PC-3 (cell line): ENCODE data around the gene ARHGAP9. TPM values are rescaled to one million over a fixed set of nuclear protein-coding genes. Genes with fewer than 3 reads are reported as not detected.
A peak's percentile ranks its signal among the peaks of the same experiment; 100 is the strongest.

Source experiments
- ATAC-seq: fragments of 200-7000 bp; cut with Tn5 transposase; 2 replicates; pipeline ENCODE4 v1.9.1; 2020; ENCODE audit warnings: mild to moderate bottlenecking, moderate library complexity
- BruUV-seq: library from RNA; stranded (reverse); fragments of 400-500 nt; replicated peaks from 2 replicates; lab custom pipeline; 2021; lab: Mats Ljungman, UMichigan
- CTCF ChIA-PET: fragments of 300-600 bp; sonication (Branson Sonifier 250); formaldehyde crosslinking; loops from one replicate; lab custom pipeline; 2022; ENCODE audit warnings: antibody characterized with exemption; lab: Charles Lee
- POLR2A ChIA-PET: fragments of 300-600 bp; sonication (Branson Sonifier 250); formaldehyde crosslinking; loops from one replicate; lab custom pipeline; 2022; ENCODE audit warnings: antibody characterized with exemption; ENCODE audit not compliant: unreplicated experiment; lab: Charles Lee
- DNase-seq: peaks from one replicate; pipeline ENCODE4 v3.0.0-alpha.2; 2015
- H2AFZ ChIP-seq: fragments of 300-600 bp; sonication (generic); 2 replicates; pipeline ENCODE4 v1.6.0; 2016; ENCODE audit warnings: antibody characterized with exemption, low read length
- H3F3A ChIP-seq: fragments of 300-600 bp; sonication (generic); one replicate; pipeline ENCODE4 v1.6.0; 2017; ENCODE audit warnings: antibody characterized with exemption, low read length, control low read depth, mild to moderate bottlenecking; ENCODE audit not compliant: unreplicated experiment
- H3K27ac ChIP-seq: fragments of 300-600 bp; sonication (generic); 2 replicates; pipeline ENCODE4 v1.5.1; 2016; ENCODE audit warnings: mild to moderate bottlenecking, low read length
- H3K27me3 ChIP-seq: fragments of 300-600 bp; sonication (generic); 2 replicates; pipeline ENCODE4 v1.6.1; 2016; ENCODE audit warnings: low read length, mixed read lengths
- H3K36me3 ChIP-seq: fragments of 300-600 bp; sonication (generic); 2 replicates; pipeline ENCODE4 v1.6.1; 2016; ENCODE audit warnings: low read depth, mixed run types, low read length, mixed read lengths
- H3K4me1 ChIP-seq: fragments of 300-600 bp; sonication (generic); 2 replicates; pipeline ENCODE4 v1.5.1; 2016; ENCODE audit warnings: low read length; ENCODE audit not compliant: insufficient read depth
- H3K4me2 ChIP-seq: fragments of 300-600 bp; sonication (generic); 2 replicates; pipeline ENCODE4 v1.6.0; 2016; ENCODE audit warnings: low read length
- H3K4me3 ChIP-seq: fragments of 300-600 bp; sonication (generic); 2 replicates; pipeline ENCODE4 v1.5.1; 2016; ENCODE audit warnings: mild to moderate bottlenecking, low read length, mixed read lengths
- H3K79me2 ChIP-seq: fragments of 300-600 bp; sonication (generic); 2 replicates; pipeline ENCODE4 v1.6.1; 2017; ENCODE audit warnings: low read length, mixed read lengths
- H3K9ac ChIP-seq: fragments of 300-600 bp; sonication (generic); 2 replicates; pipeline ENCODE4 v1.6.0; 2016; ENCODE audit warnings: mild to moderate bottlenecking, low read length
- H3K9me2 ChIP-seq: fragments of 300-600 bp; sonication (generic); replicated peaks from 2 replicates; pipeline ENCODE4 v1.6.1; 2016; ENCODE audit warnings: mixed run types, low read length, mixed read lengths
- H3K9me3 ChIP-seq: fragments of 300-600 bp; sonication (generic); 2 replicates; pipeline ENCODE4 v1.6.1; 2016; ENCODE audit warnings: low read length, mixed read lengths
- H4K20me1 ChIP-seq: fragments of 300-600 bp; sonication (generic); 2 replicates; pipeline ENCODE4 v1.6.1; 2016; ENCODE audit warnings: low read length, mixed read lengths
- EZH2 ChIP-seq: fragments of 300-600 bp; sonication (generic); IDR thresholded peaks from one replicate; pipeline ENCODE4 v1.6.1; 2017; ENCODE audit warnings: antibody characterized with exemption, mild to moderate bottlenecking, low read length; ENCODE audit not compliant: unreplicated experiment
- EZH2phosphoT487 ChIP-seq: fragments of 300-600 bp; sonication (generic); IDR thresholded peaks from 2 replicates; pipeline ENCODE4 v1.6.1; 2018; ENCODE audit warnings: mild to moderate bottlenecking, antibody characterized with exemption, low read length, borderline replicate concordance
- intact Hi-C: fragments of 100-400 bp; cut with micrococcal nuclease; formaldehyde crosslinking; loops from 2 replicates; pipeline ENCODE4 v1.9.0; 2023
- total RNA-seq: library from RNA; depleted of rRNA; stranded (reverse); fragments of >200 nt; gene quantifications from 2 replicates; pipeline ENCODE4 v1.2.3, GENCODE V29; 2014
- TF ChIP-seq, protein P1 (sequence below): fragments of 300-600 bp; sonication (generic); conservative IDR thresholded peaks from 2 replicates; pipeline ENCODE4 v1.5.1; 2017; ENCODE audit warnings: antibody characterized with exemption, low read depth, mild to moderate bottlenecking, low read length

Gene ARHGAP9
- total RNA-seq, 1 experiment from 2014 or later: not detected

DNA sequence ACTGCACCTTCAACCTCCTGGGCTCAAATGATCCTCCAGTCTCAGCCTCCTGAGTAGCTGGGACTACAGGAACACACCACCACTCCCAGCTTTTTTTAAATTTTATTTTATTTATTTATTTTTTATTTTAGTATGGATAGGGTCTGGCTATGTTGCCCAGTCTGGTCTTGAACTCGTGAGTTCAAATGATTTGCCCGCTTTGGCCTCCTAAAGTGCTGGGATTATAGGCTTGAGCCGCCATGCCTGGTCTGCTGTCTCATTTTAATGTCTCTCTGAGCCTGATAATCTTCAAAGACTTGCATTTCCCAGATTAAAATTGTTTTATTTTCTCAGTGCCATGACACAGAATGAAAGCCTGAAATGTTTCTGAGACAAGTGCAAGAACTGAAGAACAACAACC, 46.3 kb downstream of the ARHGAP9 start:
- Histone ChIP-seq H3K9me2 (no peaks in the 10 kb centered on the region), H3K9me3 (no peaks in the 10 kb centered on the region), H3K4me1 (peaks cover 14% of the 10 kb centered on the region), H3K79me2 (peaks cover 19% of the 10 kb centered on the region), H3K4me2 (no peak overlapping the region), H4K20me1 (no peaks in the 10 kb centered on the region), H2AFZ (no peak overlapping the region), H3K36me3 (no peaks in the 10 kb centered on the region), H3K4me3 (no peak overlapping the region), H3F3A (no peaks in the 10 kb centered on the region), H3K9ac (no peak overlapping the region), H3K27ac (no peak overlapping the region), H3K27me3 (no peaks in the 10 kb centered on the region)
- no TSS peak for BruUV-seq
- ChIA-PET CTCF (no interaction called here), POLR2A (no interaction called here)
- DNase-seq (no peak), ATAC-seq (no peak)
- intact Hi-C loops: no loop called here
- TF ChIP-seq EZH2phosphoT487 (no peak), EZH2 (no peak)
- TF ChIP-seq, protein P1, sequence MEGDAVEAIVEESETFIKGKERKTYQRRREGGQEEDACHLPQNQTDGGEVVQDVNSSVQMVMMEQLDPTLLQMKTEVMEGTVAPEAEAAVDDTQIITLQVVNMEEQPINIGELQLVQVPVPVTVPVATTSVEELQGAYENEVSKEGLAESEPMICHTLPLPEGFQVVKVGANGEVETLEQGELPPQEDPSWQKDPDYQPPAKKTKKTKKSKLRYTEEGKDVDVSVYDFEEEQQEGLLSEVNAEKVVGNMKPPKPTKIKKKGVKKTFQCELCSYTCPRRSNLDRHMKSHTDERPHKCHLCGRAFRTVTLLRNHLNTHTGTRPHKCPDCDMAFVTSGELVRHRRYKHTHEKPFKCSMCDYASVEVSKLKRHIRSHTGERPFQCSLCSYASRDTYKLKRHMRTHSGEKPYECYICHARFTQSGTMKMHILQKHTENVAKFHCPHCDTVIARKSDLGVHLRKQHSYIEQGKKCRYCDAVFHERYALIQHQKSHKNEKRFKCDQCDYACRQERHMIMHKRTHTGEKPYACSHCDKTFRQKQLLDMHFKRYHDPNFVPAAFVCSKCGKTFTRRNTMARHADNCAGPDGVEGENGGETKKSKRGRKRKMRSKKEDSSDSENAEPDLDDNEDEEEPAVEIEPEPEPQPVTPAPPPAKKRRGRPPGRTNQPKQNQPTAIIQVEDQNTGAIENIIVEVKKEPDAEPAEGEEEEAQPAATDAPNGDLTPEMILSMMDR: no peak

DNA sequence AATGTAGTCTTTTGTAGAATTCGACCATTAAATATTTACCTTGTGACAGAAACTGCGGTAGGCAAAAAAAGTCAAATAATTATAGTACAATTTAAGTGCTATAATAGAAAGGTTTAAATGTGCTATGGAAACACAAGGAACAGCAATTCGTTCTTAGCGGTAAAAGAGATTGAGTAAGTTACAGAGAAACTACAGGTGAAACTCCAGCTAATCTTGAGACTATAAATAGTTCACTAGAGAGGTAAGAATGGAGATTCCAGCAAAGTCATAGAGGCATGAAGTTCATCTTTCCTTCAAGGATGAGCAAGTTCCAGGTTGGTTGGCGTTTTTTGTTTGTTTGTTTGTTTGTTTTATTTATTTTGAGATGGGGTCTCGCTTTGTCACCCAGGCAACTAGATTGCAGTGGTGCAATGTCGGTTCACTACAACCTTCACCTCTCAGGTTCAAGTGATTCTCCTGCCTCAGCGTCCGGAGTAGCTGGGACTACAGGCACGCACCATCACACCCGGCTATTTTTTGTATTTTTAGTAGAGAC, 47.9 kb downstream of the ARHGAP9 start:
- Histone ChIP-seq H3K79me2 (peaks cover 19% of the 10 kb centered on the region), H2AFZ (peak overlapping the region; percentile 85), H3K4me1 (peaks cover 14% of the 10 kb centered on the region), H3K9me2 (no peaks in the 10 kb centered on the region), H3K27me3 (no peaks in the 10 kb centered on the region), H3K27ac (0 out of 2 replicates have a peak overlapping the region, but pooled peaks have one; percentile 48), H3K9me3 (no peaks in the 10 kb centered on the region), H3K4me2 (peak overlapping the region; percentile 88), H3K4me3 (peak overlapping the region; percentile 85), H4K20me1 (no peaks in the 10 kb centered on the region), H3K9ac (peak overlapping the region; percentile 90), H3F3A (no peaks in the 10 kb centered on the region), H3K36me3 (no peaks in the 10 kb centered on the region)
- CTCF ChIA-PET: no interaction called here
- intact Hi-C loops: no loop called here
- no peak for TF ChIP-seq EZH2phosphoT487
- TF ChIP-seq, protein P1: no peak
- no peak for TF ChIP-seq EZH2
- BruUV-seq: no TSS peak
- POLR2A ChIA-PET: no interaction called here
- DNase-seq (no peak), ATAC-seq (no peak)

DNA sequence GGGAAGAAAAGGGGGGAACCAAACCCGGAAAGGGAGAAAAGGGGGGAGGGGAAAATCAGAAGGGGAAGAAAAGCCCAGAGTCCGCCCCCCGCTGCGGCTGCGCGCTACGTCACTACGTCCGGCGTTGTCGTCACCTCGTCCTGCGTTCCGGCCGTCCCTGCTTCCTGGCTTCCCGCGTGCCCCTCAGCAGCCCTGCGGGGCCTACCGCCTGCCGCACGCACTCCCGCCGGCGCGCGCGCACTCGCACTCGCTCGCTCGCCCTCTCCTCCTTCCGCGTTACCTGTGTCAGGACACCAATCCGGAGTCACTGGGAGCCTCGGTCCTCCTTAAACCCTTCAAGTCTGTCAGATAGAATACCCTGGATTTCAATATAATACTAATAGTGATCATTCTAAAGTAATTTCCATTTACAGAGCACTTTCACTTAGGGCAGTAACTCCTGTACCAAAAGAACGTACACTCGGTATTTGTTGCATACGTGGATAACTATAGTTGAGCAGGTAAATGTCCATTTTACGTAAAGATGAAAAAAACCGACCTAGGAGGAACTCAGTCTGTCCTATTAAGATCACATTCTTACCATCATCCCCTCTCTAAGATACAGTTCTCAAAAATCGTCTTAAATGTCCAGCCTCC, 48.6 kb downstream of the ARHGAP9 start, which contains the start of gene R3HDM2:
TSS of gene R3HDM2 (minus strand) at position 113 of the 636 bp plus-strand sequence. CDS start 120,615 bp downstream, outside the sequence.
- DNase-seq: peak; percentile 95
- Histone ChIP-seq H3K9me2 (no peaks in the 10 kb centered on the region), H3K4me1 (peaks cover 14% of the 10 kb centered on the region), H3K4me3 (peak within 1 kb of the TSS; percentile 85), H3F3A (no peaks in the 10 kb centered on the region), H3K9me3 (no peaks in the 10 kb centered on the region), H3K4me2 (peak within 1 kb of the TSS; percentile 96), H4K20me1 (no peaks in the 10 kb centered on the region), H3K27ac (peak within 1 kb of the TSS; percentile 48), H3K36me3 (no peaks in the 10 kb centered on the region), H2AFZ (peak within 1 kb of the TSS; percentile 85), H3K9ac (peak within 1 kb of the TSS; percentile 90), H3K79me2 (peaks cover 19% of the 10 kb centered on the region), H3K27me3 (no peaks in the 10 kb centered on the region)
- ChIA-PET CTCF (no interaction called here), POLR2A (interaction anchor here (0.6 kb wide), 1 partner anchor 201 kb away, joined by 13 read pairs; the partner anchor contains the start of gene SHMT2)
- TF ChIP-seq EZH2phosphoT487 (peak; percentile 42; the same call in 1 of the 2 replicates), EZH2 (no peak)
- TSS peak; percentile 94 for BruUV-seq
- intact Hi-C loops: no loop called here
- peak; percentile 95 for ATAC-seq
